Measurements from ENCODE around the gene TXNDC16.
"Not testable (repeated sequence)": the region's sequence is repeated elsewhere in the genome, so short reads cannot be mapped to it uniquely, and the experiment has no call there.

TXNDC16 gene, protein sequence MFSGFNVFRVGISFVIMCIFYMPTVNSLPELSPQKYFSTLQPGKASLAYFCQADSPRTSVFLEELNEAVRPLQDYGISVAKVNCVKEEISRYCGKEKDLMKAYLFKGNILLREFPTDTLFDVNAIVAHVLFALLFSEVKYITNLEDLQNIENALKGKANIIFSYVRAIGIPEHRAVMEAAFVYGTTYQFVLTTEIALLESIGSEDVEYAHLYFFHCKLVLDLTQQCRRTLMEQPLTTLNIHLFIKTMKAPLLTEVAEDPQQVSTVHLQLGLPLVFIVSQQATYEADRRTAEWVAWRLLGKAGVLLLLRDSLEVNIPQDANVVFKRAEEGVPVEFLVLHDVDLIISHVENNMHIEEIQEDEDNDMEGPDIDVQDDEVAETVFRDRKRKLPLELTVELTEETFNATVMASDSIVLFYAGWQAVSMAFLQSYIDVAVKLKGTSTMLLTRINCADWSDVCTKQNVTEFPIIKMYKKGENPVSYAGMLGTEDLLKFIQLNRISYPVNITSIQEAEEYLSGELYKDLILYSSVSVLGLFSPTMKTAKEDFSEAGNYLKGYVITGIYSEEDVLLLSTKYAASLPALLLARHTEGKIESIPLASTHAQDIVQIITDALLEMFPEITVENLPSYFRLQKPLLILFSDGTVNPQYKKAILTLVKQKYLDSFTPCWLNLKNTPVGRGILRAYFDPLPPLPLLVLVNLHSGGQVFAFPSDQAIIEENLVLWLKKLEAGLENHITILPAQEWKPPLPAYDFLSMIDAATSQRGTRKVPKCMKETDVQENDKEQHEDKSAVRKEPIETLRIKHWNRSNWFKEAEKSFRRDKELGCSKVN

GRCh38 chr14:52552063-52552988 lies at the start of gene TXNDC16, which contains the start of gene GPR137C:
Gene TXNDC16, minus strand, starts transcription at chr14:52552505. Its CDS starts 8,948 bp downstream, at chr14:52543557.
Gene GPR137C, plus strand, starts transcription at chr14:52552836. Its CDS starts 312 bp downstream, at chr14:52553148.
- peak; percentile 100 for DNase-seq (ENCODE audit: low read depth)

DNA sequence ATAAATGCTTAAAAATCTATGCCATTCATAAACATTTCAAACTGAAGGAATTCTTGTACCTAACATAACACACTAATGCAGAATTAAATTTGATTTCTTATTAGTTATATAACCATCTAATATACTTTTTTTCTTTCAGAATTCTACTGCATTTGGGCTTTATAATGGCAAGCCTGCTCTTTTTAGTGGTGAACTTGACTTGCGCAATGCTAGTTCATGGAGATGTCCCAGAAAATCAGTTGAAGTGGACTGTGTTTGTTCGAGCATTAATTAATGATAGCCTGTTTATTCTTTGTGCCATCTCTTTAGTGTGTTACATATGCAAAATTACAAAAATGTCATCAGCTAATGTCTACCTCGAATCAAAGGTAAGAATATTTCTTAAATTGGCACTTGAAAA lies 47.7 kb upstream of the TXNDC16 start:
- DNase-seq (ENCODE audit: low read depth) = no peak

GRCh38 chr14:52598568-52598967 lies 46.3 kb upstream of the TXNDC16 start:
- DNase-seq (ENCODE audit: low read depth) = no peak

DNA sequence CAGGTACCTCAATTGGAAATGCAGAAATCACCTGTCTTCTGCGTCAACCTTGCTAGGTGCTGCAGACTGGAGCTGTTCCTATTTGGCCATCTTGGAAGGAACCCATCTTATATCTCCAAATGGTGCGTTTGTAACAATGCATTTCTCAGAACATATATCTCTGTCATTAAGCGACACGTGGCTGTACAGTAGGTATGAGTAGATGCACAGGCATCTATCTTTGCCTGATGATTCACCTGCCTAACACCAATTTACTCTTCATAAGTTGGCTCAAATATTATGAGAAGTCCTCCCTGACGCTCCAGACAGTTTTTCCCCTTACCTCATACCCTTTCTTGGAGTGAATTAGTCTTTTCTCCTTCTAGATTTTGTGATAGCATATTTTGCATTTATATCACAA lies 44.6 kb upstream of the TXNDC16 start:
- DNase-seq (ENCODE audit: low read depth) = no peak

DNA sequence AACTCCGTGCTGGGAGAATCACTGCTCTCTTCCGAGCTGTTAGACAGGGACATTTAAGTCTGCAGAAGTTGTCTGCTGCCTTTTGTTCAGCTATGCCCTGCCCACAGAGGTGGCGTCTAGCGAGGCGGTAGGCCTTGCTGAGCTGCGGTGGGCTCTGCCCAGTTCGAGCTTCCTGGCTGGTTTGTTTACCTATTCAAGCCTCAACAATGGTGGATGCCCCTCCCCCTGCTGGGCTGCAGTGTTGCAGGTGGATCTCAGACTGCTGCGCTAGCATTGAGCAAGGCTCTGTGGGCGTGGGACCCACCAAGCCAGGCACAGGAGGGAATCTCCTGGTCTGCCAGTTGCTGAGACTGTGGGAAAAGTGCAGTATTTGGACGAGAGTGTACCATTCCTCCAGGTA lies 44.0 kb upstream of the TXNDC16 start:
- no peak for DNase-seq (ENCODE audit: low read depth)

GRCh38 chr14:52590318-52590717 lies 38.0 kb upstream of the TXNDC16 start:
- DNase-seq (ENCODE audit: low read depth) = no peak

DNA sequence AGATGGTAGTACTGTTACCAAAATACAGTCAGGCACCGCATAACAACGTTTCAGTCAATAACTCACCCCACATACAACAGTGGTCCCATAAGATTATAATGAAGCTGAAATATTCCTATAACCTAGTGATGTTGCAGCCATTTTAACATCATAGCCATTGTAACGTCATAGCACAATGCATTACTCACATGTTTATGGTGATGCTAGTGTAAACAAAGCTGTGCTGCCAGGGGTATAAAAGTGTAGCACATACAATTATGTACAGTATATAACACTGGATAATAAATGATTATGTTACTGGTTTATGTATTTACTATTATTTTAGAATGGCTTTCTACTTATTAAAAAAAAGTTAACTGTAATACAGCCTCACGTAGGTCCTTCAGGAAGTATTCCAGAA lies 37.3 kb upstream of the TXNDC16 start:
- DNase-seq (ENCODE audit: low read depth) = no peak

GRCh38 chr14:52583544-52583943 lies 31.2 kb upstream of the TXNDC16 start:
- no peak for DNase-seq (ENCODE audit: low read depth)

DNA sequence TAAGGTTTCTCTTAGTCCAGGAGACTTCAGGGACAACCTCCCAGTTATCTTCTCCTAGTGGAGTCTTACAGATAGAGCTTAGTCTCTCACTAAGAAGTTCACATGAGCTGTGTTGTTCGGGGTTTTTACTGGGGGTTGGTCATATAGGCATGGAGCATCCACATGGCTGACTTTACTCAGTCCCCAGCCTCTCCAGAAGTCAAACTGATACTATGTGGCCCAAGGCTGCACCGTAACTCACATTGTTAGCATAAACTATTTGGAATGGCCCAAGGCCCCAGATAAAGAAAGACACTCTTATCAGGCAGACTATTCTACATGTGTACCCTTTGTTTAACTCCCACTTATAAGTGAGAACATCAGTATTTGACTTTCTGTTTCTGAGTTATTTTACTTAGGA lies 23.6 kb upstream of the TXNDC16 start:
- DNase-seq (ENCODE audit: low read depth) = no peak

GRCh38 chr14:52568454-52568853 lies 16.1 kb upstream of the TXNDC16 start:
- not testable (repeated sequence) for DNase-seq (ENCODE audit: low read depth)

DNA sequence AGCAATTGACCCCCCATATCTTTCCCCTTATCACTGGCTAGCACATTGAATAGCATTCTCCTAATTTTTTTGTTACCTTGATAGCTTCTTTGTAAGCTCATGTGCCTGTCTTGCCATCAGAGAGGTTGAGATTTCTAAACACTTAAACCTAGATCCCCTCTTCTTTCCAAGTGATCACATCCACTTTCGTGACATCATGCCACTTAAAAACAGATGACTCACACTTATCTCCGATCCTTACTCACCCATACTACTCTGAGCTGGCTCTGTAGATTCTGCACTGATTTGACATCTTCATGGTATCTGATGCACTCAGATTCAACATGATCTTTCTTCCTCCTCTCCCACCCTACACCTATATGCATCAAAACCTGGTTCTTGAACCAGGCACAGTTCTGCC lies 10.8 kb upstream of the TXNDC16 start:
- no peak for DNase-seq (ENCODE audit: low read depth)

DNA sequence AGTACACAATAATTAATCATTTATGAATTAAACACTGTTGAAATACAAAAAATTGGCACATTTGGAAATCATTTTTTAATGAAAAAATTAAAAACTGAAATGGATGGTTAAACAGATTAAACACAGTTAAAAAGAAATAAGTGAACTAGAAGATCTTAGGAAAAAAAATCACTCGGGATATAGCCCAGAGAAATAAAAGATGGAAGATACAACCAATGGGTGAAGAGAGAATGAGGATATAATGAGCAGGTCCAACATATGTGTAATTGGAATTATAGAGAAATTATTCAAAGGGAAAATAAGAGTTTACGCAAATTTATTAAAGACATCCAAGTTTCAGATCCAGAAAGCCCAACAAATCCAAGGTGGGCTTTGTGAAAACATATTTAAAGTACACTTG lies 6.4 kb upstream of the TXNDC16 start:
- DNase-seq (ENCODE audit: low read depth) = no peak

GRCh38 chr14:52553671-52554575 lies 1.6 kb upstream of the TXNDC16 start:
- DNase-seq (ENCODE audit: low read depth) = peak; percentile 69

GRCh38 chr14:52553002-52553670 lies 831 bp upstream of the TXNDC16 start:
- DNase-seq (ENCODE audit: low read depth) = no peak

- DNase-seq (ENCODE audit: low read depth) = no peak
Observed at GRCh38 chr14:52551696-52552062, 626 bp downstream of the TXNDC16 start.

- DNase-seq (ENCODE audit: low read depth) = no peak
Observed at GRCh38 chr14:52551205-52551604, 1.1 kb downstream of the TXNDC16 start.

GRCh38 chr14:52550661-52551060 lies 1.6 kb downstream of the TXNDC16 start:
- DNase-seq (ENCODE audit: low read depth) = no peak

DNA sequence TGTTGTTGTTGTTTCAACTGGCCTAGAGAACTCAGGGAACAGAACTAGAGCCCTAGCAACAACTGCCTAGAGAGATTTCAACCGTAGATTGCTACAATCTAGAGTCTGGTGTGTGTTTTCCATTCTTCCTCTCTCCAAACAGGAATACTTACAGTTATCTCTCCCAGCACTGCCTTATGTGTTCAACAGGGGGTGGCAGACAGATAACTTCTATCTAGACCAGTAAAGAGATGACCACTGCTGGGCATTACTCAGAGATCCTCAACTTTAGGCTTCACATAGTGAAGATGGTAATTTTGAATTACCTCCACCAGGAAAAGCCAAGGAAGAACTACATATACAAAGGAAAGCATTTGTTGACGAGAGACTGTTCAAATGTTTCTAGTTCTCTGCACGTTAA lies 4.8 kb downstream of the TXNDC16 start:
- no peak for DNase-seq (ENCODE audit: low read depth)

- no peak for DNase-seq (ENCODE audit: low read depth)
Observed at GRCh38 chr14:52547027-52547426, 5.3 kb downstream of the TXNDC16 start.

DNA sequence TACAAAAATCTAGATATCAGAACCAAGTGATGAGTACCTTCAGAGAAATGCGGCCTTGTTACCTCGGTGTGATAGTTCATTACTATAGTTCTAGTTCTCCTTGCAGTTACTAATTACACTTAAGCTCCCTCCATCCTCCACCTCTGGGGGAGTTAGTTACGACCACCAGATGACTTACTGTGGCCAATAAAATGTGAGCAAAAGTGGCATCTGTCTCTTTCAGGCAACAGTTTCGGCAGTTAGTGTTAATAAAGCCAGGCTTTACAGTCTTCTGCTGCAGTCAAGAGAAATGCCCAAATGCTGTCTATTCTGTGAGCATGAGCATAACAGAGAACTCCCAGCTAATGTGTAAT lies 6.0 kb downstream of the TXNDC16 start:
- no peak for DNase-seq (ENCODE audit: low read depth)

Data from activated T-helper 9 cell treated with anti-CD3 and anti-CD28 coated beads, Interleukin-2, amount 50 U/mL, for 16 hours (primary cell).